HG02870 (cell line): ENCODE data around the gene PARD6B.

ENCODE experiments used
- ATAC-seq: cut with Tn5 transposase; IDR thresholded peaks from one replicate; pipeline ENCODE4 v1.9.1; 2021; ENCODE audit warnings: mild to moderate bottlenecking, moderate library complexity; ENCODE audit not compliant: unreplicated experiment

The PARD6B gene

DNA sequence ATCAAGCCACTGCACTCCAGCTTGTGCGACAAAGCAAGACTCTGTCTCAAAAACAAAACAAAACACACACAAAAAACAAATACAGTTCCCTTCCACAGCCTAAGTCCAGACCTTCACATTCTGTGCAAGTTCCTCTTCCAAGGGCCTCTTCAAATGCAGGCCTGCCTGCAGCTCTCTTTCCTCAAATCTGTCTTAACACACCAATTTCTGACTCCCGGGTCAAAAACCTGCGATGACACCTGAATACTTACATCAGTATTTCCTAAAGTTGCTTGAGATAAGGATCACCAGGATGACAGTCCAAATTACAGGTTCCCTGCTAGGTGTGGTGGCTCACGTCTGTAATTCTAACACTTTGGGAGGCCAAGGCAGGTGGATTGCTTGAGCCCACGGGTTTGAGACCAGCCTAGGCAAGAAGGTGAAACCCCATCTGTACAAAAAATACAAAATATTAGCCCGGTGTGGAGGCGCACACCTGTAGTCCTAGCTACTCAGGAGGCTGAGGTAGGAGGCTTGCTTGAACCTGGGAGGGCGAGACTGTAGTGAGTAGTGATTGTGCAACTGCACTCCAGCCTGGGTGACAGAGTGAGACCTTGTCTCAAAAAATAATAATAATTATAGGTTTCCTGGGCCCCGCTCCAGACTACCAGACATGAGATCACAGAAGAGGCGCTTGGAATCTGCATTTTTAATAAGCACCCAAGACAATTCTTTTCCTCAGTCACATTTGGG, 8.8 kb upstream of the PARD6B start:
- no peak for ATAC-seq

DNA sequence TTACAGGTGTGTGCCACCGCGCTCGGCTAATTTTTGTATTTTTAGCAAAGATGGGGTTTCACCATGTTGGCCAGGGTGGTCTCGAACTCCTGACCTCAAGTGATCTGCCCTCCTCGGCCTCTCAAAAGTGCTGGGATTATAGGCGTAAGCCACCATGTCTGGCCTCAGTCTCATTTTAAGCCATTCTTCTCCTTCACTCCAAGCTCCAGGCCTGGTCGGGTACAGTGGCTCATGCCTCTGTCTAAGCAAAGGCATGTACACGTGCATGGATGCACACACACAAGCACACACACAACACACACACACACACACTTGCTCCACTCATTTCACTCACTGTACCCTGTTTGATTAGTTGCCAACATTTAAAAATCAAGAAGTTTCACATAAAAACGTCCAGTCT, 7.7 kb upstream of the PARD6B start:
- ATAC-seq: no peak

DNA sequence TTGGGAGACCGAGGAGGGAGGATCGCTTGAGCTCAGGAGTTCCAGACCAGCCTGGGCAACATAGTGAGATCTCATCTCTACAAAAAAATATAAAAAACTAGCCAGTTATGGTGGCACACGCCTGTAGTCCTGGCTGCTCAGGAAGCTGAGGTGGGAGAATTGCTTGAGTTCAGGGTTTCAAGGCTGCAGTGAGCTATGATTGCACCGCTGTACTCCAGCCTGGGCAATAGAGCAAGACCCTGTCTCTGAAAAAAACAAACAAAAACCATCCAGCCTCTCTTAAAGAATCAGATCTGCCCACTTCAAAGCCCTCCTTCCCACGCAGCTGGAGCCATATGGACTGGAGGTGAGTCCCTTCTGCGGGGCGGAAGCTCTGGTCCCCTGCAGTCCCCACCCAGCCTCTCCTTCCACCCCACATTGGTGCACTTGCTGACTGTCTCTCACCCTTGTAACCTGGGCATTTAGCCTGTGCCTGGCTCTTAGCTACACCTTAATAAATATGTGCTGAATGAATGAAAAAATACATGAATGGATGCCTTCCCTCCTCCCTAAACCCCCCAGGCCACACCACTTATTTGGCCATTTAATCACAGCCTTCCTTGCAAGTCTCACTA, 7.2 kb upstream of the PARD6B start:
- no peak for ATAC-seq

DNA sequence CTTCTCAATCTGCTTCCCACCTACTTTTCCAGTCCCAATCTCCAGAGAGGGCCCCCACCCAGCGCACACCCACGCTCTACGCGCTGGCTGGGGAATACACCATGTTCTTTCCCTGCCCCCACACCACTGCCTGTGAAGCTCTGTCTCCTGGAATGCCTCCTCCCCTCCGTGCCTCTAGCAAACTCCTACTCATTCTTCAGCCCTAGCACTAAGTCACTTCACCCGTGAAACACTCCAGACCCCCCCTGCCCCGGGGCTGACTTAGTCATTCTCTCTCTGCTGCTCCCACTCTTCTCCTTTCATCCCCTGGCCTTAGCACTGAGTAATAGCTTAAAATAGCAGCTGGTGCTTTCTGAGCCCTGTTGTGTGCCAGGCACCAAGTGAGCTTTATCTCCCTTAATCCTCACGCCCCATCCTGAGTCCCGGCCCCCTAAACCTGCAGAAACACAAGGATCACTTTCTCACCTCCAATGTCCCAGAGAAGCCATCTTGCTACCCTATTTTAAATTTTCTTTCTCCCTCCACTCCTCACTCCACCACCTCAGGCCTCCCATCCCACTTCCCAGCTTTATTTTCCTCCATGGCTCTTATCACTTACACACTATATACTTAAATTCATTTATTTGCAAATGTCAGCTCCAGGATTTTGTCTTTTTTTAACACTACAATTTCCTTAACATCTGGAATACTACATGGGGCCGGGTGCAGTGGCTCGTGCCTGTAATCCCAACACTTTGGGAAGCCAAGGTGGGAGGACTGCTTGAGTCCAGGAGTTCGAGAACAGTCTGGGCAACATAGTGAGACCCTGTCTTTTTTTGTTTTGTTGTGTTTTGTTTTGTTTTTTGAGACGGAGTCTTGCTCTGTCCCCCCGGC, 6.3 kb upstream of the PARD6B start:
- ATAC-seq: no peak

DNA sequence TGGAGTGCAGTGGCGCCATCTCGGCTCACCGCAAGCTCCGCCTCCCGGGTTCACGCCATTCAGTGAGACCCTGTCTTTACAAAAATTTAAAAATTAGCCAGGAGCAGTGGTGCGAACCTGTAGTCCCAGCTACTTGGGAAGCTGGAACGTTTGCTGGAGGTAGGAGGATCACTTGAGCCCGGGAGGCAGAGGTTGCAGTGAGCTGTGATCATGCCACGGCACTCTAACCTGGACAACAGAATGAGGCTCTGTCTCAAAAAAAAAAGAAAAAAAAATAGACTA, 5.7 kb upstream of the PARD6B start:
- ATAC-seq: no peak

DNA sequence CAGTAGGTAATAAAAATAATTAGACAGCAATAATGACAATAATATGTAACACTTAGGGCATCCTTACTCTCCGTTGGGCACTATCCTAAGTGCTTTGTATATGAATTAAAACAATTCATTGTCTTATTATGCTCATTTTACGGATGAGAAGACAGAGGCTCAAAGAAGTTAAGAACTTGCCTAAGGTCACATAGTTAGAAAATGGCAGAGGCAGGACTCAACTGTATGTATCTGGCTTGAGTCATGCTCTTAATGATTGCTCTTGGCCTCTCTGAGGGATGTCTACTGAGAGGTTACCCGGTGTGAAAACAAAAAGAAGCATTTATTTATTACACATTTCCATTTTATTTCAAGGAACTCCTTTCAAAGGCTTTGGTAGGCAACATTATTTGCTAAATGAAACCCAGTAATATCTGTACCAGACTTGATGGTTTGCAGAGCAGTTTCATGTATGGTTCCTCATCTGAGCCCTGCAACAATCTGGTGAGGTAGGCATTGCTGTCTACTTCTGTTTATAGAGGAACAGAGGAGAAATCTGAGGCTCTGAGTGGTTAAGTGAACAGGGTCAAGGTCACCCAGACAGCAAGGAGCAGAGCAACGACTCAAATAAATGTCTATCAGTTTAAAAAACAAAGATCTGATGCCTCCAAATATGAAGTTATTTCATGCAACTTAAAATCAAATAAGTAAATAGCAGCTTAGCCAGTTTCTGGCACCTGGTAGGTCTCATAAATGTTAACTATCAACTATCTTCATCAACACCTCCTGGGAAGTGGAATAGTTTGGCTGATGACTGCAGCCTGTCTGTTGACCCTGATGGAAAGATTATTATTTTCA, 4.2 kb upstream of the PARD6B start:
- ATAC-seq: no peak

DNA sequence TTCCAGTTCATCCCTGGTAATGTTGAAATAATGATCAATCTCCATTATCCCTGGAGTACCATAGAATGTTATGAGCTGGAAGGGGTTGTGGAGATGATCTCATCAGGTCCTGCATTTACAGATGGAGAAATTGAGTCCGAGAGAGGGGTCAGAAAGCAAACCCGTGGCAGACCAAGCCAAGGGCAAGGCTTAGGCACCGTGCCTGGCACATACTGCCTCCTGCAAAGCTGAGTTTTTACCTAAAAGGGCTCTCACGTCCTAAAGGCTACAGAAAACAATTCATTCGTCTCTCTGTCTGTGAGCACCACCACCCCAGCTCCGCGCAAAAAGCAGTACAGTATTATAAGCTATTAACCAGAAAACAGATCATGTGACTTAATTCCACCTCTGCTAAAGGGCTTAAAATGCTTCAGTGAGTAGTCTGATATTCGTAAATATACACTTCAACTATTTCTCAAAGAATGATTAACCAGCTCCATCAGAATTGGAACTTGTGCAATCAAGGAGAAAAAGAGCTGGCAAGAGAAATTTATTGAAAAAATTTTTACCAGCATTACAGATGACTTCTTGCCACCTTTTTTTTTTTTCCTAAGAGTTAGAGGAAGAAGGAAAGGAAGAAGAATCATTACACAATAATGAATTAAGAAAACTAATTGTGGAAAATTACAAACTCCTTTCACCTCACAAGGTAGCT, 3.4 kb upstream of the PARD6B start:
- ATAC-seq: no peak

DNA sequence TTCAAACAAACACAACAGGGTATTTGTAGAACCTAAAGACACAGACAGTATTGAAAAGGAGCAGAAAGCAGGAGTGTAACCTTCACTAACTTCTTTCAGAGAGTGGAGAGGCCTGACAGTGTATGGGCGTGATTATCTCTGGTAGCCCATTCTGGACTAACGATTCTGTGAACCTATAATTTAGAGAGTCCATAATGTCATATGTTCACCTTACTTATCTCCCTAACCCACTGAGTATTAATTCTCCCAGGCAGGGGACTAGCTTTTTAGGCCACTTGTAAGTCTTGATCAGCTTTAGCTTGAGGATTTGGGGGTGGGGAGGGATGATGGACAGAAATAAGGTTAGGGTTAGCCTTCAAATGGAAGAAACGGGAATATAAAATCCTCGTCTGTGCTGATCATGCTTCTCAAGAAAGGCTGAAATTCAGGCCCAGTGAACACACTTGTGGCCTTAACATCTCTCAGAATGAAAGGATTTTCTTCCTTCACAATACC, 2.8 kb upstream of the PARD6B start:
- ATAC-seq: no peak

DNA sequence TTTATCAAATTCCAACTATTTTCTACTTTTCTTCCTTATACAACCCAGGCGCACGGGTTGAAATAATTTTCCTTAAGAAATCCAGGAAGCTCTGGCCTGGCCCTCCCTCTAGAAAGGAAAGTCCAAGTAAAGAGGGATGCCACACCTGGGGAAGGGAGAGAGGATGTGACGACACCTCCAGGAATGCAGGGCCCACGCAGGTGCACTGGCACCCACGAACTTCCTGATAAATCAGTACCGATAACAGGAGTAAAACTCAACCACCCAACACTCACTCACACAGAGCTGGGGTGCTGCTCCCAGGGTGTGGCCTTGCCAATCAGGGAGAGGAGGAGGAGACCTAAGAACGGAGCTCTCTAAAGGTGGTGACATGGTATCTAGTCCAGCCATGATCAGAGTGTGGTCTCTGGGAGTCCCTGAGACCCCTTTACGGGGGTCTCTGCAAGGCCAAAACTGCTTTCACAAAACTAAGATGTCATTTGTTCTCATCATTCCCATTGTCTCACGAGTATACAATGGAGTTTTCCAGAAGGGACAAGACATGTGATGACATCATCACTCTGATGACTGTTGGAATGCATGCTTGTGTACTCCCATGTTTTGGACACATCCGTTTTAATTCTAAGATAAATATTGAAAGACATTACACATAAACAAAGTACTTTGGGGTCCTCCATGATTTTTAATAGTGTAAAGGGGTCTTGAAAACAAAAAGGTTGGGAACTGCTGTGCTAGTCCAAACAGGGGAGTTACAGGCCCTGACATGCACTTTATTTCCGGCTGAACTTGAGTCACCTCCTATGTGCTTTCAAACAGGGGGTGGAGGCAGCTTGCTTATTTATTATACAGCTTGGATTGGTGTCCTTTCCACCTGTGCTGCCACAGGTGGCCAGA, 2.2 kb upstream of the PARD6B start:
- ATAC-seq: no peak

DNA sequence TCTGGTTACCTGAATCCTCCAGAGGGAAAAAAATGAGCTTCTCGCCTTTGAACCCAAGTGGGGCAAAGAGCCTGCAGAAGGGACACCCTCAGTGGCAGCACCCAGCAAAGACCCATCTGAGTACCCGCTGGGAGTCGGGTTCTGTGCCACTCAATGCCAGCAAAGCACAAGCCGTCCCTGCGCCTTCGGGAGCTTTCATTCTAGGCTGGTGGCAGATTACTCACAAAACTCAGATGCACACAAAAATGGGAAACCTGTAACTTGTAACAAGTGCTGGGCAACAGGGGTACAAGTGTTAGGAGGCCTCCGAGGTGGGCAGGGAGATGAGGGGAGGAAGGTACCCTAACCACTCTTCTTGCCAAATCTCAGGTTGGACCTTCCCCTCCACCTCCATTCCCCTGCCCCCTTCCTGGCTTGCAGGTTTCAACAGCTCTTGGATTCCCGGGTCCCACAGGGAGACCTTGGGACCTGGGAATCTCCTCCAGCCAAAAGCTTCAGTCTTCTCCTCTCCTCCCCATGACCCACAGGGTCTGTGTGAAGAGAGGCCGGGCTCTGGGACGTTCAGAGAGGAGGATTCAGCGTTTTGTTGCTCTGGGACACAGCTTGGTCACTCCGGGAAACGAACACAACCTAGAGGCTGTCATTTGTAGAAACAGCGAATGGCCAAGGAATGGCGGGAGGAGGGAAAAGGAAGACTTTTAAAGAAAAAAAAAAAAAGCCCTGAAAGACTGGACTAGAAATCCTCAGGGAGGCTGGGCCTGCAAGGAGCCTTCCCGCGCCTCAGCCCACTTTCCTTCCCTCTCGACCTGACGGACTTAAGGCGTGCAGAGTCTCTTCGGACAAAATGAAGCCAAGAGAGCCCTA, 1.2 kb upstream of the PARD6B start:
- no peak for ATAC-seq

DNA sequence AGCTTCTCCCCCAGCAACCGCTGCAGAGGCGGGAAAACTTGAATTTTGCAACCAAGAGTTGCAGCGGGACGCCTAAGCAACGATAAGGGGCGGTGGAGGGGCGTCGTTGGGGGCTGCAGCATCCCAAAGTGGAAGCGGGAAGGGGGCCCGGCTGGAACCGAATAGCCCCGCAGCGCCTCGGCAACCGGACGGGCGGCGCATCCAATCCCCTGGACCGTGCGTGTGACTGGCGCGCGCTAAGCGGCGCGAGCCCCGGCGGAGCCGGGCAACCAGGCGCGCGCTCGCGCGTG, 670 bp upstream of the PARD6B start:
- ATAC-seq: no peak

DNA sequence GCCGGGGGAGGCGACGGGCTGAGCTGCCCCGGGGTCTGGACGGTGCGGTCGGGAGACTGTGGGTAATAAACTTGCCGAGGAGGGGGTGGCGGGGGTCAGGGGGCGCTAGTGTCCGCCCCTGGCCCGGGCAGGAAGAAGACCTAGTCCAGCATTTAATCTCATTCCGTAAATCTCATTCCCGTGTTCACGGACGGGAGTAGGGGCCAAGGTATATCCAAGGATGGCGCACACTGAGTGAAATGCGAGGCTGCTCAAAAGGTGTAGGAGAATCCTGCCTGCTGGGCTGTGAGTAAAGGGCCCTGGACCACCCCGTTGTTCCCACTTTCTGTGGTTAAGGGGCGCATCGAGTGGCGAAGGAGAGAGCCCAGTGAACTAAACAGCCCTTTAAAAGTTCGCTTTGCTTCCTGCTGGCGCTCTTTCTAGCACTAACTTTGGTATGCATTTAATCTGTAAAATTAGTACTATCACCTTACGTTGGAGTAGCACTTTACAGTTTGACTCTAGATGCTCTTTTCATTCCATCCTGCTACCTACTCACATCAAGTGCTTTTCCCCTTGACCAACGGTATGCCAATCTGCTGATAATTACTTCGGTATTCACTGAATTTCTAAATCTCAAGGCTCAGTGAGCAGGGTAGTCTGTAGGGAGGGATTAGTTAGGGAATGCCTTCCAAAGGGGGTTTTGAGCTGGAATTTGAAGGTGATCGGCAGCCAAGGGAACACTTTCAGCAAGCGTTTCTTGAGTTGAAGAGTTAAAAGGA, 730 bp downstream of the PARD6B start:
- ATAC-seq: no peak

DNA sequence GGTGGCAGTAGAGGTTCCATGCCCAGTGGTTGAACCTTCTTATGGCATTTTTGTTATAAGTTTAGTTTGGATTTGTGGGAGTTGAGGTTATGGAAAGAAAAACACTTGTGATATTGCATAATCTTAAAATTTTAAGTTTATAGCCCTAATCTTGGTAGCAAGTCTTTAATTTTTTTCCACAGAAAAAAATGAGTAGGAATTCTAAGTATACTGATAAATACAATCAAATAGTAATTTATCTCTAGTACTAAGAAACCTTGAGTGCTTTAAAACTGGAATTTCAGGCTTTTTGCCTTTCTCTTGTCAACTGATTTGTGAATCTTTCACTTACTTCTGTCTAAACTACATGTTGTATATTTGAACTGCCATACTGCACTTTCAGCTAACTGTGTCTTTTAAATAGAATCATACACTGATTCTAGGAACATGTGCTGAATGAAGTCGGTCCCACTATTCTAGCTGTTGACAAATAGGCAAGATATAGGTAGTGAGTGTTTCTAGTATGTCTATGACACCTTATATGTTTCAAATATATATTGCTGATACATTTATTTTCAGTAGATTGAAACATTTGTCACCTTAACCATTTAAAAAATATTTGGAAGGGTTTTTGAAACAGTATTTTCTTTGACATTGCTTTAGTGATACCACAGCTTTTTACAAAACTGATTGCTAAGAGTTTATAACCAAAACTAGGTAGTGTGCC, 2.4 kb downstream of the PARD6B start:
- ATAC-seq: no peak

DNA sequence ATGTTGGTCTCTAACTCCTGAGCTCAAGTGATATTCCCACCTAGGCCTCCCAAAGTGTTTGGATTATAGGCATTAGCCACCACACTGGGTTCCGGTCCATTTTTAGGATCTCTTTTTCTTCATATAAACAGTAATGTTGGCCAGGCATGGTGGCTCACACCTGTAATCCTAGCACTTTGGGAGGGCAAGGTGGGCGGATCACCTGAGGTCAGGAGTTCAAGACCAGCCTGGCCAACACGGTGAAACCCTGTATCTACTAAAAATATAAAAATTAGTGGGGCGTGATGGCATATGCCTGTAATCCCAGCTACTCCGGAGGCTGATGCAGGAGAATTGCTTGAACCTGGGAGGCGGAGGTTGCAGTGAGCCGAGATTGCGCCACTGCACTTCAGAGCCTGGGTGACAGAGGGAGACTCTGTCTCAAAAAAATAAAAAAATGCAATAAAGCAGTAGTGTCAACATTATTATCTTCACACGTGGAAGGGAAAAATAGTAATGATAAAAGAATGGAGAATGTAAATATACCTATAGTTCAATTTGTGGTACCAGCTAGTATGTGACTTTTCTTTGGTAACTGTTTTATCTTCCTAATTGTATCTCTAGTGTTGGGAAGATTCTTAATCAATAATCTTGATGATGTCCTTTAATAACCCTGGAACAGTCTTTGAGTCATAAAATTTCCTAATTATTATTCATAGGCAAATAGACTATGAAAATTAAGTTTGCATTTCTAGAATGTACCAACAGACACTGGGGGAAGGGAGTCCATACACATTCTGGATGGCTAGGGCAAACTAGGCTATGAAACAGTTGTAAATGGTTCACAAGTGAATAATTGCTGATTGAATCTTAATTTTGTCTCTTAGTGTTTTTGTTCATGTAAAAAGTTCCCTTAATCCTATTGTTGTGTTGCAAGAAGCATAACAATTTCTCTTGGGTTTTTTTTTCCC, 3.6 kb downstream of the PARD6B start:
- no peak for ATAC-seq

DNA sequence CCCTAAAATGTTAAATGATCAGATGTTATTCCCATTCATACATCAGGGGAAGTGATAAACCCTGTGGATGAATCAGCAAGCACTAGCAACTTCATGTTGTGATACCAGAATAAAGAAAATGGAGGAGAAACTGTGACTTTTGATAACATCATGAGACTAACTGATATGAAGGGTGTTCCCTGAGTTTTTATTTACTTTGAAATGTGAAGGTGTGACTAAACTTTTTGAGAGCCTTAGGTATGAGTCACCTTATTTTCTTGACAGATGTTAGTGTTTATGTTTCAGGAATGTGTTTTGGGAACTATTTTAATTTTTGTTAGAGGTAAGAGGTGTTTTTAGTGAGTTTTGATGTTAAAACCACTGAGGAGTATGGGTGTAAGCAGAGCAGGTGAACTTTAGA, 4.4 kb downstream of the PARD6B start:
- ATAC-seq: no peak

DNA sequence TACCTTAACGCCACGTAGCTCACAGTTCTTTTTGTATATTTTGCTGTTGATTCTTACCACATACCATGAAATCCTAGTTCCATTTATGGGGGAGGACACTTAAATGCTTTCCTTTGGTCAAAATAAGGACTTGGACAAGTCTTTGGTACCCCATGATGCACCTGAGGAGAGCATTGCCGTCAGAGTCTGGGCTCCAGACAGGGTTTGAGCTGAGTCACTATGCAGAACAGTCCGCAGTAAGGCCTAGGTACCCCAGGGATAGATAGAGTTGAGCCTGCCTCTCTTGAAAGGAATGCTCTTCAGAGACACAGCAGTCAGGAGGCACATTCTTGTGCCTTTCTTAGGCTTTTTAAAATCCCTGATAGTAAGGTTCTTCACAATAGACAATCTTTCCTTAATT, 6.0 kb downstream of the PARD6B start:
- no peak for ATAC-seq
